Mucosa of descending colon (tissue), 3 donors: Measurements from ENCODE around the gene DDN. TPM values are rescaled to one million over a fixed set of nuclear protein-coding genes. Genes with fewer than 3 reads are reported as not detected.

Experiments used
- ATAC-seq: fragments of 200-7000 bp; cut with Tn5 transposase; one replicate; pipeline ENCODE4 v1.9.1; 2020; ENCODE audit warnings: mild to moderate bottlenecking, moderate library complexity
- DNase-seq, 3 donors: peaks; one replicate each; pipeline ENCODE4 v3.0.0-alpha.2; 2020
- H3K36me3 ChIP-seq: fragments of 200-600 bp; one replicate; pipeline ENCODE4 v1.8.0; 2021; ENCODE audit warnings: low read depth, mild to moderate bottlenecking
- H3K4me1 ChIP-seq: fragments of 200-600 bp; one replicate; pipeline ENCODE4 v1.8.0; 2021; ENCODE audit warnings: low read depth, mild to moderate bottlenecking
- H3K4me3 ChIP-seq: fragments of 200-600 bp; one replicate; pipeline ENCODE4 v1.8.0; 2021; ENCODE audit warnings: mild to moderate bottlenecking
- H3K9me3 ChIP-seq: fragments of 200-600 bp; one replicate; pipeline ENCODE4 v1.8.0; 2021; ENCODE audit warnings: mild to moderate bottlenecking
- intact Hi-C, 2 donors: fragments of 100-400 bp; cut with DNase I in 1 of 2; cut with micrococcal nuclease in 1 of 2; formaldehyde crosslinking; loops; one replicate each; pipeline versions ENCODE4 v1.11.0 to v1.11.1; 2022; cut with DNase I, micrococcal nuclease
- total RNA-seq, 3 donors: library from RNA; stranded (reverse); fragmentation: NEBNext Ultra II Directional in 2 of 3; extraction: Animal tissue kit (Norgen Biotek cat#: 25700) in 2 of 3; gene quantifications; one replicate each; pipeline versions ENCODE4 v1.2.1 to v1.2.4, GENCODE V29; 2021 to 2023
- TF ChIP-seq, protein P1 (sequence below): fragments of 200-600 bp; IDR thresholded peaks from one replicate; pipeline ENCODE4 v1.8.0; 2022; ENCODE audit warnings: antibody characterized with exemption, mild to moderate bottlenecking
- donor health status: DM: no; HTN: no; CAD: no; lungs with moderate emphysema.
- donor health status: DM: no; HTN: no; CAD: no.
- donor health status: DM: no; HTN: yes; CAD: no.

Gene DDN
- total RNA-seq, 3 donors from 2014 or later: 0.12 TPM; not detected in 2

DNA sequence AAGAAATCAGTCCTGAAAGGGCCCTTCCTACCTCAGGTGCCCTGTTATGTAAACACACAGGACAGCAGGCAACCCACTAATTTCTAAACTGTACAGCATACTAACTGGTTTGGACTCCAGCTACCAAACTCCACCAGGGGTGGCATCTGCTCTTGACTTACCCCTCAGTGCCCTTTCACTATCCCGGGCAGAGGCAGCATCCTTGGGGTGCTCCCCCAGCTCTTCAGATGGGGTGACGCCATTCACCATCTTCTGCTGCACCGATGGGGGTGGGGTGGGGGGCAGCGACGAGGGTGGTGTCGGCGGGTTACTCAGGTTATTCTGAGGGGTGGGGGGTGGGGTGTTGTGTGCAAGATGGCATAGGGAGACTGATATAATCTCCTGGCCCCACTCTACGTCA lies 30.9 kb upstream of the DDN start:
- no peak for DNase-seq
- TF ChIP-seq, protein P1, sequence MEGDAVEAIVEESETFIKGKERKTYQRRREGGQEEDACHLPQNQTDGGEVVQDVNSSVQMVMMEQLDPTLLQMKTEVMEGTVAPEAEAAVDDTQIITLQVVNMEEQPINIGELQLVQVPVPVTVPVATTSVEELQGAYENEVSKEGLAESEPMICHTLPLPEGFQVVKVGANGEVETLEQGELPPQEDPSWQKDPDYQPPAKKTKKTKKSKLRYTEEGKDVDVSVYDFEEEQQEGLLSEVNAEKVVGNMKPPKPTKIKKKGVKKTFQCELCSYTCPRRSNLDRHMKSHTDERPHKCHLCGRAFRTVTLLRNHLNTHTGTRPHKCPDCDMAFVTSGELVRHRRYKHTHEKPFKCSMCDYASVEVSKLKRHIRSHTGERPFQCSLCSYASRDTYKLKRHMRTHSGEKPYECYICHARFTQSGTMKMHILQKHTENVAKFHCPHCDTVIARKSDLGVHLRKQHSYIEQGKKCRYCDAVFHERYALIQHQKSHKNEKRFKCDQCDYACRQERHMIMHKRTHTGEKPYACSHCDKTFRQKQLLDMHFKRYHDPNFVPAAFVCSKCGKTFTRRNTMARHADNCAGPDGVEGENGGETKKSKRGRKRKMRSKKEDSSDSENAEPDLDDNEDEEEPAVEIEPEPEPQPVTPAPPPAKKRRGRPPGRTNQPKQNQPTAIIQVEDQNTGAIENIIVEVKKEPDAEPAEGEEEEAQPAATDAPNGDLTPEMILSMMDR: no peak
- Histone ChIP-seq H3K36me3 (peaks cover 34% of the 10 kb centered on the region), H3K4me1 (no peaks in the 10 kb centered on the region), H3K4me3 (no peak overlapping the region), H3K9me3 (no peaks in the 10 kb centered on the region)
- intact Hi-C loops: no loop called here
- no peak for ATAC-seq

DNA sequence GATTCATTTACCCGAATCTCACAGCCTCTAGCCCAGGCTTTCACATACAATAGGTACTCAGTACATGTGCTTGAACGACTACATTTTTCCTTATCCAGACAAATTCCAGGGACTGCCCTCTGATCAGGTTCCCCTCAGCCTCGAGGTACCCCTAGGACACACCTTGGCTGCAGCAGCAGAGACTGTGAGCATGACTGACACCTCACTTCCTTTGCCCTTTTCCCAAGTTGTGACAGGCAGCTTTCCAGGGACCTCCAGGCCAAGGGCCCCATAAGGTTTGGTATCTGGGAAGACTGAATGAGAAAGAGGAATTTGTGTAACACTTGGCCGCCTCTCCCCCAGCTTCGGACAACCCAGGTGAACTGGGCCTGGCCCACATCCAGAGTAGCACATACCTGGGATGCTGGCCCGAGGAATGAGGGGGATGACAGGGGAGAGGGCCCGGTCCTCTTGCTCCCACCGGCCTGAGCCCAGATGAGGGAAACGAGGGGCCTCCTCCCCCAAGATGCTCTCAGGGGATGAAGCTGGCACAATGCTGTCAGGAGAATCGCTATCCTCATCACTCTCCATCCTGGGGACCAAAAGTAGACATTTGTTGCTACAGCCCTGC lies 29.6 kb upstream of the DDN start:
- H3K4me1 ChIP-seq: no peaks in the 10 kb centered on the region
- H3K36me3 ChIP-seq: peaks cover 35% of the 10 kb centered on the region
- intact Hi-C loops: no loop called here
- DNase-seq: no peak
- no peak overlapping the region for H3K4me3 ChIP-seq
- H3K9me3 ChIP-seq: no peaks in the 10 kb centered on the region
- TF ChIP-seq, protein P1: no peak
- ATAC-seq: no peak

DNA sequence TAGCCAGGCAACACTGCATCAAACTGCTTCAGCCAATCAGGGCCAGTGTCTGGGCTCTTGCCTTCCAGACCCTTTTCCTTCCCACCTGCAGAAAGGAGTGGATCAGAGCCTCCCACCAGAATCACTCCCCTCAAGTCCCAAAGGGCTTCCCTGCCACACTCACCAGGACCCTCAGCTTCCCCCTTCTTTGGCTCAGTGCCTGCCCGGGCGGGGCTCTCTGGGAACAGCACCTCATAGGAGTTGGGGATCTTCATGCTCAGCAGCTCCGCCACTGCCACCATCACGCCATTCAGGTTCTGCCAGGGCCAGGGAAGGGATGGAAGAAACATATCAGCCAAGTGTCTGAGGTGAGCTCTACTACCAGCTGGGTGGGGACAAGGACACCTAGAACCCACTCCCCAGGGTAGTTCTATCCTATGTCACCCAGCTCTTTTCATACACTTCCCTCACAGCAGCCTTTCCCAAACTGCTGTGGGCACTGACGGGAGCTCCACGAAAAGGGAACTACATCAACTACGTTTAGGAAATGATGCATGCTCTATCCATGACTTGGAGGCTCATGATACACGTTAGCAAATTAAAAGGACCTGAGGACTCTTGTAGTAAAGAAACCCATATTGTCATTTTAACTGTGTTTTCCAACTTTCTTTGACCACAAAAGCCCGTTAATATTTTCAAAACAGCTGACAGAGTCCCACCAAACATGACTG lies 28.8 kb upstream of the DDN start:
- DNase-seq: no peak
- no peak overlapping the region for H3K4me3 ChIP-seq
- intact Hi-C loops: no loop called here
- TF ChIP-seq, protein P1: no peak
- ATAC-seq: no peak
- H3K36me3 ChIP-seq: peaks cover 30% of the 10 kb centered on the region
- no peaks in the 10 kb centered on the region for H3K9me3 ChIP-seq
- no peaks in the 10 kb centered on the region for H3K4me1 ChIP-seq

DNA sequence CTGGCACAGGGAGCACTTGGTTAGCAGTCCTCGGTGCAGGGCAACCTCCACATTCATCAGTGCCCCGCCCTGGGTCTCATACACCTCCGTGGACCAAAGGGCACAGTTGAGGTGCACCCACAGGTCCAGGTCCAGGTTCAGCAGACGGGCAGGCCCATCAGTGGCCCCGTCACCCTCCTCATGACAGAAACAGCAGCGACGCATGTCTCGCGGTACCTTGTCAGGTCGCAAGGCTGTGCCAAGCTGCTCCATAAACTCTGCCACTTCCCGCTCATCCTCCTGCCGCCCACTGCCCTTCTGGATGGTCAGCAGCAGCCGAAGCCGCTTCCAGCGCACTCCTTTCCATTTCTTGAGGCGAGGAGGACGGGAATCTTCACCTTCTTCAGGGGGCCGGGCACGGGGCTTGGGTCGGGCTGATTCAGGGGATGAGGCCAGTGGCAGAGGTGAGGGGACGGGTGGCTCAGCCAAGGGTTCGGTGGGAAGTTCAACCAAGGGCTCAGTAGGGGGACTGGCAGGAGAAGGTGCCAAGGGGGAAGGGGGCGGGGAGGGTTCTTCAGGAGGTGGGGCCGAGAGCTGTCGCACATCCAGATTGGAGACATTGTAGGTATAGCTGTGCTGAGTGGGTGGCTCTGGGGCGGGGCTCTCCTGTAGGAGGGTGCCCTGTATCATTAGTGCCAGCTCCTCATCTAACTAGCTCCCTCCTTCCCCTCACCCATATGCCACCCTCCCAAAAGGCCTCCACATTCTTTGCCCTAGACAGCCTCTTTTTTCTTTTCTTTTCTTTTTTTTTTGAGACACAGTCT lies 27.7 kb upstream of the DDN start:
- H3K4me1 ChIP-seq: no peaks in the 10 kb centered on the region
- H3K36me3 ChIP-seq: peaks cover 26% of the 10 kb centered on the region
- H3K4me3 ChIP-seq: no peak overlapping the region
- no peaks in the 10 kb centered on the region for H3K9me3 ChIP-seq
- intact Hi-C loops: no loop called here
- ATAC-seq (no peak), DNase-seq (no peak)
- TF ChIP-seq, protein P1: no peak

DNA sequence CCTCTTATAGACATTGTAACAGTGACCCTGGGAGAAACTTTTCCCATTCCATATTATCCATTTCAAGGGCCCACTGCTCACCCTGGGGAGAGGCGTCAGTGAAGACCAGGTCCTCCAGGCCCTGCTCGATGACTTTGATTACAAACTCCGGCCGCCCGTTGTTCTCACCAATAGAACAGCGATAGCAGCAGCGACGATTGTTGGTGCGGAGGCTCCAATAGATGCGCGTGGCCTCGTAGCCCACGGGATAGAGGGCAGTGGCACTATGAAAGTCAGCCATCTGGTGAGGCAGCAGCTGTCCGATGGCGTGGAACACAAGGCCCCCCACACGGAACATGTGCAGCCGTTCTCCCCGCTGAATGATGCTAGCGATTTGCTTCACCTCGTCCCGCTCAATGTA lies 26.9 kb upstream of the DDN start:
- Histone ChIP-seq H3K4me1 (no peaks in the 10 kb centered on the region), H3K4me3 (no peak overlapping the region), H3K36me3 (peaks cover 25% of the 10 kb centered on the region), H3K9me3 (no peaks in the 10 kb centered on the region)
- intact Hi-C loops: no loop called here
- TF ChIP-seq, protein P1: no peak
- no peak for DNase-seq
- ATAC-seq: no peak
